Lower leg skin (tissue), 3 donors: Measurements from ENCODE around the gene PABPN1L.

ENCODE experiments used
- POLR2A ChIP-seq, 2 donors: fragments of 450-650 bp; IDR thresholded peaks; one replicate each; pipeline ENCODE4 v1.6.1; 2016 to 2017; ENCODE audit warnings: antibody characterized with exemption in 2 of 2, mild to moderate bottlenecking in 1 of 2, moderate library complexity in 1 of 2
- TF ChIP-seq, protein P1 (sequence below), 3 donors: fragments of 450-650 bp; IDR thresholded peaks; one replicate each; pipeline ENCODE4 v1.5.1; 2016; ENCODE audit warnings: antibody characterized with exemption in 3 of 3, mild to moderate bottlenecking in 3 of 3, moderate library complexity in 2 of 3

DNA sequence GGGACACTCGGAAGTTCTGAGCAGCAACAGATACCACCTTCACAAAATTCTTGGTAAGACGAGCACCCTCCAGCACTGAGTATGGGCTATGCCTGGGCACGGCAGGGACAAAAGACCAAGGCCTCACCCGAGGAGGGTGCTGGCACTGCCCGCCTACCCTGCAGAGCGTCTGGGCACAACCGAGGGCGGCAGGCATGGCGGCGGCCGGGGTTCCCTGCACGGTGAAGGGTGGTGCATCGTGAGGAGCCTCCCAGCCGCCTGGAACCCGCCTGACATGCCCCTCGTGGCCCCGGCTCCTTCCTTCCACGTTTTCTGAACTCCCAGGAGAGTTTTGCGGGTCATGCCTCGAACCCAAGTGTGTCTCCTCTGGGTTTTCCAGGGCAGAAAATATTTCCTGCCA is 28.7 kb downstream of the PABPN1L start:
- TF ChIP-seq, protein P1, sequence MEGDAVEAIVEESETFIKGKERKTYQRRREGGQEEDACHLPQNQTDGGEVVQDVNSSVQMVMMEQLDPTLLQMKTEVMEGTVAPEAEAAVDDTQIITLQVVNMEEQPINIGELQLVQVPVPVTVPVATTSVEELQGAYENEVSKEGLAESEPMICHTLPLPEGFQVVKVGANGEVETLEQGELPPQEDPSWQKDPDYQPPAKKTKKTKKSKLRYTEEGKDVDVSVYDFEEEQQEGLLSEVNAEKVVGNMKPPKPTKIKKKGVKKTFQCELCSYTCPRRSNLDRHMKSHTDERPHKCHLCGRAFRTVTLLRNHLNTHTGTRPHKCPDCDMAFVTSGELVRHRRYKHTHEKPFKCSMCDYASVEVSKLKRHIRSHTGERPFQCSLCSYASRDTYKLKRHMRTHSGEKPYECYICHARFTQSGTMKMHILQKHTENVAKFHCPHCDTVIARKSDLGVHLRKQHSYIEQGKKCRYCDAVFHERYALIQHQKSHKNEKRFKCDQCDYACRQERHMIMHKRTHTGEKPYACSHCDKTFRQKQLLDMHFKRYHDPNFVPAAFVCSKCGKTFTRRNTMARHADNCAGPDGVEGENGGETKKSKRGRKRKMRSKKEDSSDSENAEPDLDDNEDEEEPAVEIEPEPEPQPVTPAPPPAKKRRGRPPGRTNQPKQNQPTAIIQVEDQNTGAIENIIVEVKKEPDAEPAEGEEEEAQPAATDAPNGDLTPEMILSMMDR (IDR thresholded peaks at IDR 0.05): no peak
- no peak for TF ChIP-seq POLR2A (IDR thresholded peaks at IDR 0.05)
